ENCODE data around the gene SPATA2.

The SPATA2 gene

DNA sequence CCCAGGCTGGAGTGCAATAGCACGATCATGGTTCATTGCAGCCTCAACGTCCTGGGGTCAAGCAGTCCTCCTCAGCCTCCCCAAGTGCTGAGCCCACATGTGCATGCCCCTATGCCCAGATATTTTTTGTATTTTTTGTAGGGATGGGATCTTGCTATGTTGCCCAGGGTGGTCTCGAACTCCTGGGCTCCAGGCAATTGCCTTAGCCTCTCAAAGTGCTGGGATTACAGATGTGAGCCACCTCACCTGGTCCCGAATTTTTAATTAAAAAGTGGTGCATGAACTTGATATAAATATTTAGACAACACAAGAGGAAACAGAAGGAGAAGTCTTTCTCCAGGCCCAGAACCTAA lies 13.8 kb upstream of the SPATA2 start:
- no peak for DNase-seq (ENCODE audit: low read depth)

DNA sequence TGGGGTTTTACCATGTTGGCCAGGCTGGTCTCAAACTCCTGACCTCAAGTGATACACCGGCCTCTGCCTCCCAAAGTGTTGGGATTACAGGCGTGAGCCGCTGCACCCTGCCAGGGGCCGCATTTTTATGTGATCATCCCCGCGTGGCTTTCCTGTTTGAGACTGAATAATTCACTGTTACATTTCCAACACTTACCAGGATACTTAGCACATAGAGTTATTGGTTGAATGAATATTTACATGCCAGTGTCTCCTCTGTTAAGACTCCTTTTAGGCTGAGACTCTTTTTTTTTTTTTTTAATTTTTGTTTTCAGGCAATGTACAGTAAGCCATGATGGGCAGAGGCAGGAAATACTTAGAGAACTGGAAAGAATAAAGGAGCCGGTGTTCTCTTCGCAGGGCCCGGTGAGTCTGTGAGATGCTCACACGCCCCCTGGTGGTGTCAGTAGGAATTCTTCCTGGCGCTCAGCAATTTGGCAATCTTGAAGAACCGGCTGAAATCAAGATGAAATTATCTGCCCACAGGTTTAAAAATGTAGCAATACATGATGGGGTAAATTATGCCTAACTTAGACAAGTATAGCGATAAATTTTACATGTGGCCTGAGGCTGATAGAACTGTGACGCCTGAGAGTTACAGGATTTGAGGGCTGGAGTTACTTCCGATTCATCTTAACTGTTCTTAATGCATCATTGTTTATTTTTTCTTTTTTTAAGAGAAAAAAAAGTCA lies 13.2 kb upstream of the SPATA2 start:
- peak; percentile 42 for DNase-seq (ENCODE audit: low read depth)

DNA sequence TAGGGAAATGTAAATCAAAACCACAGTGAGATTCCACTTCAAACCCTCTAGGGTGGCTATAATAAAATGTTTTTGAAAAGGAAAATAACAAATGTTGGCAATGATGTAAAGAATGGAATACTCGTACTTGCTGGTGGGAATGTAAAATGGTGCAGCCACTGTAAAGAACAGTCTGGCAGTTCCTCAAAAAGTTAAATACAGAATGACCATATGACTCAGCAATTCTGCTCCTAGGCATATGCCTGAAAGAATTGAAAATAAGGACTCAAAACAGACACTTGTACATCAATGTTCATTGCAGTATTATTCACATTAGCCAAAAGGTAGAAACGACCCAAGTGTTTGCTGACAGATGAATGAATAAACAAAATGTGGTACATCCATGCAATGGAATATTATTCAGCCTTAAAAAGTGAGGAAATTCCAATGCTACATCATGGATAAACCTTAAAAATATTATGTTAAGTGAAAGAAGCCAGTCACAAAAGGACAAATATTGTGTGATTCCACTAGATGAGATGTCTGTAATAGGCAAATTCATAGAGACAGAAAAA lies 10.6 kb upstream of the SPATA2 start:
- no peak for DNase-seq (ENCODE audit: low read depth)

DNA sequence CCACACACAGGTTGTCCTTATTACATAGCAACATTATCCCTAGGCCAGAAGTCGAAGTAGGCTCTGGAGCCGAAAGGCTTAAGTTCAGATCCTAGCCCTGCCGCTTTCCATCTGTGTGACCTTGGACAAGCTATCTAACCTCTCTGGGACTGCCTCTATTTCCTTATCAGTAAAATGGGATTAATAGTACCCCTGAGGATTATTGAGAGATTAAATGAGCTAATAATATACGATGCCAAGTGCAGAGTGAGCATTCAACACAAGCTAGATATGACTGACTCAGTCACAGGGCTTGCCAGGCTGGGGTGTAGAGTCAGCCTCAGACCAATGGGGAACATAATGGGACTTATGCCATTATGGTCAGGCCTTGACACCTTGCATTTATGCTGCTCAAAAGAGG lies 8.9 kb upstream of the SPATA2 start:
- DNase-seq (ENCODE audit: low read depth) = no peak

DNA sequence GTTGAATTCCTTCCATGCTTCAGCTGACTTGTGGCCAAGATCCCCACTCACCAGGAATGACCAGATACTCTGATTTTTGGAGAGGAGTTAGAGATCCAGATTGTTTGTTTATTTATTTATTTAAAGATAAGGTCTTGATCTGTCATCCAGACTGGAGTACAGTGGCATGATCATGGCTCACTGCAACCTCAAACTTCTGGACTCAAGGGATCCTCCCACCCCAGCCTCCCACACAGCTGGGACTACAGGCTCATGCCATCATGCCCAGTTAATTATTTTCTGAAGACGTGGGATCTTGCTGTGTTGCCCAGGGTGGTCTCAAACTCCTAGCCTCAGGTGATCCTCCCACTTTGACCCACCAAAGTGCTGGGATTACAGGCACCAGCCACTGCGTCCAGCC lies 4.1 kb upstream of the SPATA2 start:
- DNase-seq (ENCODE audit: low read depth) = no peak

DNA sequence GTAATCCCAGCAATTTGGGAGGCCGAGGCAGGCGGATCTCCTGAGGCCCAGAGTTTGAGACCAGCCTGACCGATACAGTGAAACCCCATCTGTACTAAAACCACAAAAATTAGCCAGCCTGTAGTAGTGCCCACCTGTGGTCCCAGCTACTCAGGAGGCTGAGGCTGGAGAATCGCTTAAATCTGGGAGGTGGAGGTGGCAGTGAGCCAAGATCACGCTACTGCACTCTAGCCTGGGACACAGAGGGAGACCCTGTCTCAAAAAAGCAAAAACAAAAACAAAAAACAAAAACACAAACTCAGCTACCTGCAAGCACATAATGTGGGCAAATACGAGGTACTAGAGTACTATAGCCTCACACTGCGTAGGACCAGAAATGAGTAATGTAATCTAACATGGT lies 3.7 kb upstream of the SPATA2 start:
- no peak for DNase-seq (ENCODE audit: low read depth)

DNA sequence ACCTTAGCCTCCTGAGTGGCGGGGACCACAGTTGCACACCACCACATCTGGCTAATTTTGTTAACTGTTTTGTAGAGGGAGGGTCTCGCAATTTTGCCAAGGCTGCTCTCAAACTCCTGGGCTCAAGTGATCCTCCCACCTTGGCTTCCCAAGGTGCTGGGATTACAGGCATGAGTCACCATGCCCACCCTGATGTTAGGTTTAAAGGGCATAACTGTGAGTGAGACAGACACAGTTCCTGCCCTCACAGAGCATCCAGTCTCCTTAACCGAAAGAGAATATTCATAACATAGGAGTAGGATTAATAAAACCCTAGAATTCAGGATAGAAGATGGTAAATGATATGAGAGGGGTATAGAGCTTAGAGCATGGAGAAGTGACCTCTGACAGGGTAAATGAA lies 3.1 kb upstream of the SPATA2 start:
- DNase-seq (ENCODE audit: low read depth) = no peak

DNA sequence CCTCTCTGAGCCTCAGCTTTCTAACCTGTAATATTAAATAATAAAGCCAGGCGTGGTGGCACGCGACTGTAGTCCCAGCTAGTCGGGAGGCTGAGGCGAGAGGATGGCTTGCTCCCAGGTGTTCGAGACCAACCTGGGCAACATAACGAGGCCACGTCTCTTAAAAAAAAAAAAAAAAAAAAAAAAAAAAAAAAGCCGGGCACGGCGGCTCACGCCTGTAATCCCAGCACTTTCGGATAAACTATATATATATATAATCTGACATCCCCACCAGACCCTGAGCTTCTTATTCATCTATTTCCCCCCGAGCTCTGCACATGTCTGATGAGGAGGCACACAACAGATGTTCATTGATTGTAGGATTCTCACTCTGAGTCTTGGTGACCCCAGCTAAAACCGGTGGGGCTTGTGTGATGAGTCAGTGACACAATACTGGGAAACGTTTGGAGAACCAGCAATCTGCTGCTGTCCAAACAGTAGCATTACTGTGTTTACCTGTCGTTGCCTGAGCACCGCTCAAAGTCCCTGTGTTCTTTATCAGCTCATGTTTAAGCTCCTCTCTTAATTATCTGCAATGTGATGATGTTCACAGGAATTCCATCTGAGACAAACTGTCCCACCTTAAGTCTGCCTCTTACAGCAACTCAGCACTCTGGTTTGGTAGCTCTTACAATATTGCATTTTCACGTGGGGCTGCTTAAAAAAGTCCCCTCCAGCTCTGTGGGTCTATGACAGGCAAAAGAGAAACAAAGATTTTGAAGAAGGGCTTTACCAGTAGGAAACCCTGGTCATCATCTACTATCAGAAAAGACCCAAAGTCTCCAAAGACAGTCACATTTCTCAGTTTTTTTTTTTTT lies 1.0 kb upstream of the SPATA2 start:
- no peak for DNase-seq (ENCODE audit: low read depth)

DNA sequence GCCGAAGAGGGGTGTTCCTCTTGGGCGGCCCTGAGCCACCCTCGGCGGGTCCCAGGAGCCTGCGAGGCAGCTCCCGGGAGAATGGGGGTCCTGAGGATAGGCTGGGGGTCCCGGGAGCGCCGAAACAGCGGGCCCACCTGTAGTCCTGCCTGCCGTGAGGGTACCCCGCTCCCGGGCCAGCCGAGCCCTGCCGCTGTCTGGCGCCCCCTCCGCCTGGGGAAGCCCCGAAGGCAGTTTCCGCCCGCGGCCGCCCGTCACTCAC lies 280 bp downstream of the SPATA2 start:
- no peak for DNase-seq (ENCODE audit: low read depth)

DNA sequence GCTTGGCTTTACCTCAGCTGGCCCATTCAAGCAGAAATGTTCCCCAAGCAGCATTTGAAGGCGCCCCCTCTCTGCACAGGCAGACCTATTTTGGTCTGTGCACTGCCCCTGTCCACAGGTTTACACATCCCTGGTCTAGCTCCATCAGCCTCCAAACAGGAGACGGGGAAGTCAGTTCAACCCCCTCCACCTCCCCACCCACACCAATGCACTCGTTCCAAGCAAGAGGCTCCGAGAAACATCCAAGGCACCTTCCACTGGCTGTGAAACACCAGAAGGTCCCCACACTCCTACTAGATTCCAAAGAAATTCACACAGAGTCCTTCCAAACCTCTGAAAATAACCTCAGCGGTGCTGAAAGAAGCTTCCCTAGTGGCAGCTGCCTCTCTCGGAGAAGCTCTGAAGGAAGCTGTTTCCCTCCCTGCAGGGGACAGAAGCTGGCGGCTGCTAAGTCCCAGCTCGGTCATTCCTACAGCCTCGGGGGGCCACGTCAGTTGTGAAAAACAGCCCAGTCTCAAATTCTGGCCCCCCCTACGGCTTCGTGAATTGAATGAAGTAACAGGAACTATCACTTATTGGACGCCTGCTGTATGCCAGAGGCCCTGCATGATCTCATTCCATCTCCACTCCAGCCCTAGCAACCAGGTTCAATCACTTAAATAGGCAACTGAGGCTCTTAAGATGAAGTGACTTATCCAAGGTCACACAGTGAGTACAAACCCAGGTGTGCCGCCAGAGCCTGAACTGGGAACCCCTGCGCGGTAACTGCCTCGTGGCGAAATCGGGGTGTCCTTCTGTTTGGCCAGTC lies 815 bp downstream of the SPATA2 start:
- DNase-seq (ENCODE audit: low read depth) = no peak

DNA sequence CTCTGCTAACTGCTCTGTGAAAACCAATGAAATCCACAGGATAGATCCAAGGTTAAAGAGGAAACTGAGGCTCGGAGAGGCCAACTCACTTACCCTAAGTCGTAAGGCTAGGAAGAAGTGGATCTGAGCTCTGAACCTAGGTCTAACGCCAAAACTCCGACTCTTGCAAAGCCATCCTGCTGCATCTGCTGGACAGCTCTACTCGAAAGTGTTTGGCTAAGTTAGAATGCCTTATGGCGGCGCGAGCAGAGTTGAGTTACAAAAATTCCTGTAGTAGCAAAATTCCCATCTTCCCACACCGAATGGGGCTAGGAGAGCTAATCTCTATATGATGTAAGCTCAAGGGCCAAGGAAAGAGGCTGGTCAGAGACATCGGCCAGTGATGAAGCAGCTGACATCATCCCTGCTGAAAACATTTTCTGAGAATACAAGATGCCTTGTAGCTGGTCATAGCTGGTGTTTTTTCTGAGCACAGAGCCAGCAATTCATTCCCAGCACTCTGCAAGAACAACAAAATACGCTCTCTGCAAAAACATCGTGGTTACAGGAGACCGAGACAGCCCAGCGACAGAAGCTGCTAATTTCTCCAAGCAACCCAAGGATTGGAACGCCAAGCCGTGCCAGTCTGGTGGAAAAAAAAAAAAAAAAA lies 1.8 kb downstream of the SPATA2 start:
- no peak for DNase-seq (ENCODE audit: low read depth)

DNA sequence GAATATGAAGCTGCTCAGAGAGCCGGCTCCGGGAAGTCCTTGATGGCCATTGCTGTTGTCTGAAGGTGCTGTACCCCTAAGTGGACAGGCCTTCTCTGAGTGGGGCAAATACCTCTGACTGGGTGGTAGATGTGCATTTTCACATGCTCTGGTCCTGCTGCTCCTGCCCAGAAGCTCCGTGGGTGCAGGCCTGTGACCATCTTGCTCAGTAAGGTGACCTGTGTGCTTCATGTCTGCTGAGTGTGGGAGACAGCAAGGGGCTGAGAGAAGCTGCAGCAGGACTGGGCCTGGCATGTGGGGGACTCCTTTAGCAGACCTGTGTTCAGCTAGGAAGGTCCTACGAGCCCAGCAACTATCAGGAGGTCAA lies 5.0 kb downstream of the SPATA2 start:
- no peak for DNase-seq (ENCODE audit: low read depth)

DNA sequence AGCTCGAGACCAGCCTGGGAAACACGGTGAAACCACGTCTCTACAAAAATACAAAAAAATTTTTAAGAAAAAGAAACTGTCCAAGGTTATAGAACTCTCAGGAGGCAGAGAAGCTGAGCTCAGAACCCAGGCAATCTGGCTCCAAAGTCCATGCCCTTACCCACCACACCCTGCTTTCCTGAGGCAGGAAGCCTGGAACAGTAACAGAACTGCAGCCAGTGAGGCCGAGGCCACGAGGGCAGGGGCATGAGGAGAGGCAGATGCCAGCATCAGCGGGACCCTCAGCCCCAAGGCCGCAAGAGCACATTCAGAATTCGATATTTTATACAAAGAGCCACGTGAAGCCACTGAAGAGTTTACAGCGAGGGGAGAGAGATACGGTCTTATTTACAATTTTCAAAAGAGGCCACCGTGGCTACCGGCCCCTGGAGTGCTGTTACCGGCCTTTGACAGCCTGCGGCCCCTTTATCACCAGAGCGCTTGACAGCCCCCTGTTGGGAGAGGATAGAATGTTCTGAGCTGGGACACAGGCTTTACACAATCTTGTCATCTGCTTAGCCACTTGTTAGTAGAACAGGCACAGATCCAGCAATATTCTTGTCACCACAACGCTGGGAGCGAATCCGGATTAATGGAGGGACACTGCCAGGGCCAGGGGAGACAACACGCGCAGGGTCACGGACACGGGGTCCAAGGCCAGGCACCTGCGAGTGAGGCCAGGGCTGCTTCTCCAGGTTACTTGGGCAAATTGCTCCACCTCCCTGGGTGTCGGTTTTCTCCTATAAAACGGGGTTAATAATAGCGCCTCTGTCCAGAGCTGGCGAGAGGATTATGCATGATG lies 5.6 kb downstream of the SPATA2 start:
- no peak for DNase-seq (ENCODE audit: low read depth)

DNA sequence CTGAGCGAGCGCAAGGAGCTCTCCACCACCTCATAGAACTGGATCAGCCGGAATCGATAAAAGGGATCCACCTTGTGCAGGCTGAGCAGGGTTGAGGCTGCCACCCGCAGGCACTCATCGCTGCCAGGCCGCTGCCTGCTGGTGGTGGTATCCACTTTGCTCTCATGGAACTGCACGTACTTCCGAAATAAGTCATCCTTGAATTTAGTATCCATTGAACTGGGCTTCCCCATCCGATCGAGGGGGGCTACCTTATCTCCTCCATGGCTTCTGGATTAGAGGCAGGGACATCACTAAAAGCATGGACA lies 7.1 kb downstream of the SPATA2 start:
- DNase-seq (ENCODE audit: low read depth) = no peak

DNA sequence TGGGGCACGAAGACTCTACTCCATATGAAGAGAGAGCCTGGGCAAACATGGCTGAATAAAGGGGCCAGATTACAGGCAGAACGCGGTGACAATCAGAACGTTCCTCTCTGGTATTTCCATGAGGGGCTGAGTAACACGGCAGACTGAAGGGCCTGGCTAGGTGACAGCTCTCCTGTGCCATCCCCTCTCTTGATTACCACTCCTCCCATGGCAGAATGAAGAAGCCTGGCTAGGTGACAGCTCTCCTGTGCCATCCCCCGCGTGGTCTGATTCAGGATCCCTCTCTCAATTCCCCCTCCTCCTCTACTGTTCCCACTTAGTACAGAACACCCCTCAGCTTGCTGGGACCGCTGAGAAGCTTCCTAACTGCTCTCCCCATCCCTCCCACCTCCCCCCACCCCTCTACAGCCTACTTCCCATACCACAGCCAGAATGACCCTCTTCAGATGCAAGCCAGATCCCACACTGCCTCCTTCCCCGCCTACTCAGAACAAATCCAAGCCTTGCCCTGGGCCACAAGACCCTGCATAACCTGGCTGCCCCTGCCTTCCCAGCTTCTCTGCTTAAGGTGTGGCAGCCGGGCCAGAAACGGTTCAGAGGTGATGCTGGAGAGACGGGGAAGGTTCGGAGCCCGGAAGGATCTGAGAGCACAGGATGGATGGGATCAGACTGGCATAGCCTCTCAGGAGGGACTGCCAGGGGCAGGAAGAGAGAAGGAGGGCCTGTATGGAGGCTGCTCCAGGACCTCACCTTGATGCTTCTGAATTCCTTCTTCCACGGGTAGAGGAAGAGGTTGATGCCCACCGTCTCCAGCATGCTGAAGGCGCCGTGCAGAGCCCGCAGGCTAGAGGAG lies 7.7 kb downstream of the SPATA2 start:
- DNase-seq (ENCODE audit: low read depth) = no peak

DNA sequence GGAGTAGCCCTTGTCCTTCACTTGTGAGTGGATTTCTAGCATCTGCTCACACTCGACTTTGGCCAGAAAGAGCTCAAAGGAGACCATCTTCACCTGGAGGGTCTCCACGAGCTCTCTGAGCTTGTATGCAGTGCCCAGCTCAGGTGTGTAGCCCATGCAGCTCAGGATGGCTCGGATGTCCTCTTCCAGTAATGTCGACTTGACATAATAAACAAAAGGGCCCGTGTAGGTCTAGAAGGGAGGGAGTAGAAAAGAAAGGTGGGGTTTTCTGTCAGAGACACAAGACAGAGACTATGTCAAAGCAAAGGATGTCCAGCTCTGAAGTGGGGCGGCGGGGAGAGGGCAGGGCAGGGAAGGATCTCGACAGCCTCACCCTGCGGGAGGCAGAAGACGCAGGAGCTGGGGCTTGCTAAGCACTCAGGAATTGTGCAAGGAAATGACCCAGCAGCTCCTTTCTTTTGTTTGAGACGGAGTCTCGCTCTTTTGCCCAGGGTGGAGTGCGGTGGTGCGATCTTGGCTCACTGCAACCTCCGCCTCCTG lies 8.6 kb downstream of the SPATA2 start:
- DNase-seq (ENCODE audit: low read depth) = no peak

DNA sequence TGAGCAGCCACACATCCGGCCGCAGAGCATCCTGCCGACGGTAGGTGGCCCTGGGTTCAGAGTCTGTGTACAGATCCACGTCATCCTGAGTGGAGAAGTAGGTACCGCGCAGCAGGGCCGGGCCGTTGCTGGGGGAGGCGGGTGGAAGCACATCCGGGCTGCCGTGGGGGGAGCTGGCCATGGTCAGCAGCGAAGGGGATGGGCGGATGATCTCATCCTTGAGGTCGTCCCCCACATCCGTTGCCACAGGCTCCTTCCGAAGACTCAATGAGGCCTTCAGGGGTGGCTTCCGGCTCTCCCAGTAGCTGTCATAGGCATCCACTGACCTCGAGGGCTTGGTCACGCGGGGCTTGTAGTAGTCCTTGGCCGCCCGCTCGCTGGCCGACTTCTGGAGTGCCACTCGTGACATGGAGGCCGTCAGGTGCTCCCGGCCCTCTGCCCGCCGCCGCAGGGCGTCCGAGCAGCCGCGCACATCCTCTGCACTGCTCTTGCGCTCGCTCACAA lies 9.2 kb downstream of the SPATA2 start:
- DNase-seq (ENCODE audit: low read depth) = no peak

DNA sequence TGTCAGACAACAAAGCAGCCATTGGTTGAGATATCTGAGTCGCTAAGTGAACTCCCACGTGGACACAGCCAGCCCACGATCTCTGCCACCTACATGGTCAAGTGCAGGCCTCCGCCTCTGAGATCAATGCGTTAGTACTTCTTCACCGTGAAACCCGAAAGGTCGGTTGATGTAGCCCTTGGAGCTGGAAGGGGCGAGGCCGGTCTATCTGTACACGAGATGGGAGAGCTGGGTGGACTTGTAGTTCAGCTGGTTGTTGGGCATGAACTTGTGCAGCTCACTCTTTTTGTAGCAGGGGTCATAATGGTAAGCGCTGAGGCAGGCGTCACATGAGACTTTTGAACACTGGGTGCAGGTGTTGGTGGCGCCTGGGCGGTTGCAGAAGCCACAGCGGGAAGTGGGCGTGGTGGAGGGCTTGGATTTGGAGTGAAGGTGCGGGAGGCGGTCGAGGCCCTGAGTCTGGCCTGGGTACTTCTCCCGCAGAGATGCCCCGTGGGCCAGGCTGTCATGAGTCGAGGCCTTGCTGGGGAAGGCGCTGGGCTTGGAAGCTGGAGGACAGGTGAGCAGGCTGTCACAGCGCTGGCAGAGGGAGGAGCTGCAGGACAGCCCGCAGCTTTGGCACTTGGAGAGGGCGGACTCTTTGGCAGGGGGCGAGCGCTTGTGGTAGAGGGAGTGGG lies 9.8 kb downstream of the SPATA2 start:
- DNase-seq (ENCODE audit: low read depth) = no peak

DNA sequence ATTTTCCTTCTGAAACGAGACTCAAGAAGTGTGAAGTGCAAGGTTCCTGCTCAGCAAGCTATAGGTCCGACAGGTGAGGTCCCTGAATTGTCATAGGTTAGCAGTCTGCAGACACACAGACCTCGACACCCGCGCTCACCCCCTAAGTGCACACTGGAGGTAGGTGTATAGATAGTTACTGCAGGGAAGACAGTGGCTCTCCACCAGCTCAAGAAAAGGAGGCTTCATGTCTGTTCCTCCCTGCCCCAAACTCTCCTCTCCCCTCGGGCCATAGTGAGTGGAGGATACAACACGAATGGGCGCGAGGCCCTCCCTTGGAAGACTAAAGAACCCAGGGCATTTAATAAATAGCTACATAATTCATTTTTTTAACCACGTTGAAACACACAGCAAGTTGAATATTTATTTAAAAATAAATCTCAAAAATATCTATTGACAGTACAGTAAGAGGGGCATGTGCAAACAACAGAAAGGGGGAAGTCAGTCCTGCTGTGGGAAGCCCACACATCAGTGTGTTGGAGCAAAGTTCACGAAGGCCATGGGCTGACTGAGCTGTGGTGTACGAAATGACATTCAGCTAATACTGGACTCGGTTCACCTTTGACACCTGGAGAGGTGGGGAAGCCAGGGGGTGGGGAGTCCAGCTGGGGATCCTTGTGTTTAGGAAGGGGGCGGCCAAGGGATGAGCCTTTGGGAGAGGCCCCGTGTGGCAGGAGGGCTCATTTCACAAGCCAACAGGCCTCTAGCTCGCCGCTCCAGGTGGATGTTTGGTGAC lies 10.7 kb downstream of the SPATA2 start:
- DNase-seq (ENCODE audit: low read depth) = no peak
